Stimulated activated CD4-positive, alpha-beta T cell treated with anti-CD3 and anti-CD28 coated beads, TNF-alpha, amount 100 ng/mL, for 24 hours (primary cell): ENCODE measurements around the gene MYO1A.
A peak's percentile ranks its signal among the peaks of the same experiment; 100 is the strongest.
"Not testable (repeated sequence)": the region's sequence is repeated elsewhere in the genome, so short reads cannot be mapped to it uniquely, and the experiment has no call there.

ENCODE experiments used
- DNase-seq, 3 experiments: peaks; one replicate each; pipeline ENCODE4 v3.0.0-alpha.2; 2020; ENCODE audit warnings: low read depth in 3 of 3

MYO1A gene

DNA sequence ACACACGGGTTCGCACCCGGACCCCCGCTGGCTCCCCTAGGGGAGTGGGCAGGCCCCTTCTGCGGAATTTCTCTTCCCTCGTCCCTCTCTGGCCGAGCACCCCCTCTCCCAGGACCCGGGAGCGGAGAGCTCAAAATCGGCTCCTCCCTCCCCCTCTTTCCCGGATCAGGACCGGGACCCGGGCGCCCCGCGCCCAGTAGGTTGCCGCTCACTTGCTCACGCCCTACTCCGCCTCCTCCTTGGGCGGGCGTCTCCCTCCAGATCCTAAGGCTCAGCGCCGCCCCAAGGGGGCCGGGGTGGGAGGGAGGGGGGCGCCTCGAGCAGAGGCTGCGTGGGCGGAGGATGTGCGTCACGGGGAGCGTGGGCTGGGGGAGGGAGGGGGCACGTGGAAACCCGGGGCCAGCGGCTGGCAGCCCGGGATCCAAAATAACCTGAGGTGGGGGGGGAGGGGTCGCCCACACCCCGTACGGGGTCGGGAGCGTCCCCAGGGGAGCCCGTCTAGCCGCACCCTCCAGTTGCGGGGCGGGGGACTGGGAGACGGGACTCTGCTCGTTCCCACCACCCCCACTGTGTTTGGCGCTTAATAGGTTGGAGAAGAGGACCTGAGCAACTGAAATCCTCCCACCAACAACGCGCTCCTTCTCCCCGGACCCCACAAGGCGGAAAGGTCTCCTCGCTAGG lies 37.2 kb upstream of the MYO1A start:
- peak; percentile 83 to 96 (median 92) for DNase-seq

DNA sequence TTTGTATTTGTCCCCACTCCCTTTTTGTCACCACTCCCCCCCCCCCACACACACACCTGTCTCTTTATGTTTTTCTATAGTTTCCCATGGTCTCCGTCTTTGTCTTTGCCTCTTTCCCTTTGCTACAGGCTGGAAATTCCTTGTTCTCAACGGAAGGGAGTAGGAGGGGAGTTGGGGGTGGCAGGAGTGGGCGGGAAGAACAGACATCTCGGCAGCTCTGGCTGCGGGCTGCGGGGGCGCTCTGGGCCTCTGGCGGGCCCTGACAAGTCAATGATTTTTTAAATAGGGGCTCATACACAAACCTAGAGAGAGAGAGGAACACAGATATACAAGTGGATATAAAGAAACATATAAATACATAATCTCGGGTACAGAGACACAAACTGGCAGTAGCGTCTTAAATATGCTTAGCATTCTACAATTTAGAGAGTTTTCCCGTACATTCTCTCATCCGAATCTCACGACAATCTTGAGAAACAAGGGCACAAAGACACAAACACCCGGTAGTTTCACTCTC lies 36.6 kb upstream of the MYO1A start:
- peak in 1 of 3 experiments; percentile 61 for DNase-seq

DNA sequence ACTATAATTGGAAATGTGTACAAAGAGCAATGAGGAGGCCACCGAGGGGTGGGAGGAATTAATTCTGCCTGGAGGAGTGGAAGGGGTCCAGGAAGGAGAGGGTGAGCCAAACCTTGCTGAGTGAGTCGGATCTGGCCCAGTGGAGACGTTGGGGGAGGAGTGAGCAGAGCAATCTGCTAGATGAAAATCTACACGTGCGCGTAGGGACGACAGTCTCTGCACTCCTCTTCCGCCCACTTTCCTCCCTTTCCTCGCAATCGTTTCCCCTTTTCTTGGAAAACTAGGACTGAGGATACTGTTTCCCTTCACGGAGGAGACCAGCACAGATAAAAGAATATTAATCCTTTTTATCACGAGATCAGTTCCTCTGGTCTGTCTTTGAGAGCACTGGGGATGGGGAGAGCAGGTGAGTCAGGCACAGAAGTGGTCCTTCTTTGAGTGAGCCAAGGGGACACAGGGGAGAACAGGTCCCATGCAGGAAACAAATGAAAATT lies 36.1 kb upstream of the MYO1A start:
- no peak for DNase-seq

DNA sequence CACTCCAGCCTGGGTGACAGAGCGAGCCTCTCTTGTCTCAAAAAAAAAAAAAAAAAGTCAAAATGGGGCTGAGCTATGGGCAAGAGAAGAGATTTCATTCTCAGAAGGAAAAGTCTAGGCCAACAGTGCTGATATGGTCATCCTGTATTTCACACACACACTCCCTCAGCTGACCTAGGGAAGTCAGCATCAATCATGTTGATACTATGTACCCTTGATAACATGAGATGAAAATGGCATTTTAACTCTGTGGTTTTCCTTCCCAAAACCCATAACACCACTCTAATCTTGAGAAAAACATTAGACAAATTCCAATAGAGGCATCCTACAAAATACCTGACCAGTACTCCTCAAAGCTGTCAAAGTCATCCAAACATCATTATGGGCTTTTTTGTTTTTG lies 30.9 kb upstream of the MYO1A start:
- no peak for DNase-seq

DNA sequence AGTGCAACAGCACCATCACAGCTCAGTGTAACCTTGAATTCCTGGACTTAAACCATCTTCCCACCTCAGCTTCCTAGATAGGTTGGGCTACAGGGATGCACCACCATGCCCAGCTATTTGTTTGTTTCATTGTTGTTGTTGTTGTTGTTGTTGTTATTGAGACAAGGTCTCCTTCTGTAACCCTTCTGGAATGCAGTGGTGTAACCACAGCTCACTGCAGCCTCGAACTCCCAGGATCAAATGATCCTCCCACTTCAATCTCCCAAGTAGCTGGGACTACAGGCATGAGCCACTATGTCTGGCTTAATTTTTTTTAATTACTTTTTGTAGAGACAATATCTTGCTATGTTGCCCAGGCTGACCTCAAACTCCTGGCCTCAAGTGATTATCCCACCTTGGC lies 29.9 kb upstream of the MYO1A start:
- no peak for DNase-seq

DNA sequence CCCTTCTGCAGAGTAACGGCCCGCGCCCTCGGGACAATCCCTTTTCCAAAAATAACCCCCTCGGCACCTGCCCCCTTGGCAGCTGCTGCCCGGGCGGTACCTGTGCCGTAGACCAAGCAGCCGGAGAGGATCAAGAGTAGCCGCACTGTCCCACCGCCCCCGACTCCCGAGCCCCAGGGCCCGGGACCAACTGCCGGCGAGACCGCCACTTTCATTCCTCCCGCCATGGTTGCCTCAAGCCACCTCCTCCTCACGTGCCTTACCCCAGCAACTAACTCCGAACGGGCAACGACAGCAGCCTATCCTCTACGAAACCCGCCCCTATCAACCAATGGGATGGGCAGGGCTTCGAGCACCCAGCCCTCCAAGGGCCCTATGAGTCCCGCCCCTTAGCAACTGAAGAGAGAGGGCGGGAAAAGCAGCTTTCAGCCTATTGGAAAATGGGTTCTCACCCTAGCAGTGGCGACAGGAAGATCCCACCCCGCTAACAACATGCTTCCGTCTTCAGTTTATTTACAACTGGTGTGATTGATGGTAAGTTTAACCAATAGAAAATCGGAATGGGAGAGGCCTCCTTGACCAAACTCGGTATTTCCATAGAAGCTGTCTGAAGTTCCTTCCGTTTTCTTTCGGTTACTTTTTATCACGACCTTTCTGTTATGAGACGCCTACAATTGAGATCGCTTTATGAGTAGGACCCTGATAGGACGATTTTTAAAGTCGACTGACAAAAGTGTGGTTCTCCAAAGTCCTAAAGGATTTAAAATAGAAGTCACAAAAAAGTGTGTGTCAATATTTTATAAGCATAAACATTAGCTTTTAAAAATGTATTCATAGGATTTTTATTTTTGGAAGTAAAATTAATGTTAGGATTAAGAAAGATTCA lies 28.8 kb upstream of the MYO1A start, which contains the start of gene NEMP1:
Gene NEMP1, minus strand, starts transcription at position 273 of the 886 bp plus-strand sequence. Its CDS starts 46 bp downstream, at position 227.
- DNase-seq, result peak; percentile 84 to 92 (median 92)

DNA sequence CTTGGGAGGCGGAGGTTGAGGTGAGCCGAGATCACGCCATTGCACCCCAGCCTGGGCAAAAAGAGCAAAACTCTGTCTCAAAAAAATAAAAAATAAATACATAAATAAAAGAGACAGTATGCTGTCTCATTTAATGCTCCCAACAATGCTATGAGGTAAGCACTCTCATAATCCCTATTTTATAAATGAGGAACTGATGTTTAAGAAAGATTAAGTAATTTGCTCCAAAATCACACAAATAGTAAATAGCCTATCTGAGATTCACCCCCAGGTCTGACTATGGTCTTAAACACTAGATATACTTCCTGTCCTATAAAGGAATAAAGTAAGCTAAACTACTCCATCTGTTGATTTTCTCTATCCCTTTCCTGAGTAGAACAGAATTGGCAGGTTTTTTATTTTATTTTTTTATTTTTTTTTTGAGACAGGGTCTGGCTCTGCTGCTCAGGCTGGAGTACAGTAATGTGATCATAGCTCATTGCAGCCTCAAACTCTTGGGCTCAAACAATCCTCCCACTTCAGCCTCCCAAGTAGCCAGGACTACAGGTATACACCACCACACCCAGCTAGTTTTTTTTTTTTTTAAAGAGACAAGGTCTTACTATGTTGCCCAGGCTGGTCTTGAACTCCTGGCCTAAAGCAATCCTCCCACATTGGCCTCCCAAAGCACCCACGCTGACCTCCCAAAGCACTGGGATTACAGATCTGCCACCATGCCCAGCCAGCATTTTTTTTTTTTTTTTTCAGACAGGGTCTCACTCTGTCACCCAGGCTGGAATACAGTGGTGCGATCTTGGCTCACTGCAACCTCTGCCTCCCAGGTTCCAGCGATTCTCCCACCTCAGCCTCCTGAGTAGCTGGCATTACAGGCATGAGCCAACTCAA lies 23.9 kb upstream of the MYO1A start:
- DNase-seq, result not testable (repeated sequence)

DNA sequence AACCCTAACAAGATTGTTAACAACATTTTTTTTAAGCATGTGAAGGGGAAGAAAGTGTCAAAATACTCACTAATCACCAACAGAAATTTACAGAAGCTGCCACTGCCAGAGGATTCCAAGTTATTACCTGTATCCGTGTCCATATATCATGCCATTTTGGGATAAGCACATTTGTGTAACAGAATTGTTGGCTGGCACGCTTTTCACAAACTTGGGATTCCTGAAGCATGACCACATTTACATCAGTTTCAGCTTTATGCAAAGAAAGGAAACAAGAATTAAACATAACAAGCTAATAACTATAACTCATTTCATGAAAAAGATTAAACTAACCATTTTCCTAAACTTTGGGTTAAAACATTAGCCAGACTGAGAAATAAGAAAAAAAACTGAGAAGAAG lies 22.7 kb upstream of the MYO1A start:
- DNase-seq, result no peak

DNA sequence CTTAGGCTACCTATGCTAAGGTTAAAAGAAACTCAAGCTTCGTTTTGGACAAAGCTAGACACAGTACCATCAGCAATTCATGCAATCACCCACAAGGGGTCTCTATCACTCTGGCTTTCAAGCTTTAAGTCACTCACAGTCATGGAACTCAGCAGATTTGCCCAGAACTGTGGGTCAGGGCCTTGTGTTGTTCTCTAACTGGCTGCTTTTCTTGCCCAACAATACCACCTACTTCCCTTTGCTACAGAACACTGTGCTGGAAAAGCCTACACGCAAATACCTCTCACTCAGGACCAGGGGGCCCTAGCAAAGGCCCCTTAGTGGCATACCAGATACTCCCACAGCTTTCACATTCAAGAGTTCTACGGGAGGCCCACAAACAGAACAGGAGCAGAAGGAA lies 19.6 kb upstream of the MYO1A start:
- DNase-seq, result peak in 1 of 3 experiments; percentile 46

DNA sequence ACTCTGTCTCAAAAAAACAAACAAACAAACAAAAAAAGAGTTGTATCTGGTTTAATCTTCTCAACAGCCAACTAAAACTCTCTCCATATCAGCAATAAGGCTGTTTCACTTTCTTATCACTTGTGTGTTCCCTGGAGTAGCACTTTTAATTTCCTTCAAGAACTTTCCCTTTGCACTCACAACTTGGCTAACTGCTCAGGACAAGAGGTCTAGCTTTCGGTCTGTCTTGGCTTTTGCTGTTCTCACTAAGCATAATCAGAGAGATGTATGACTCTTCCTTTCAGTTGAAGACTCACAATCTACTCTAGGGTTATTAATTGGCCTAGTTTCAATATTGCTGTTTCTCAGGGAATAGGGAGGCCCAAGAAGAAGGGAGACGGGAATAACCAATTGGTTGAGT lies 16.3 kb upstream of the MYO1A start:
- no peak for DNase-seq

DNA sequence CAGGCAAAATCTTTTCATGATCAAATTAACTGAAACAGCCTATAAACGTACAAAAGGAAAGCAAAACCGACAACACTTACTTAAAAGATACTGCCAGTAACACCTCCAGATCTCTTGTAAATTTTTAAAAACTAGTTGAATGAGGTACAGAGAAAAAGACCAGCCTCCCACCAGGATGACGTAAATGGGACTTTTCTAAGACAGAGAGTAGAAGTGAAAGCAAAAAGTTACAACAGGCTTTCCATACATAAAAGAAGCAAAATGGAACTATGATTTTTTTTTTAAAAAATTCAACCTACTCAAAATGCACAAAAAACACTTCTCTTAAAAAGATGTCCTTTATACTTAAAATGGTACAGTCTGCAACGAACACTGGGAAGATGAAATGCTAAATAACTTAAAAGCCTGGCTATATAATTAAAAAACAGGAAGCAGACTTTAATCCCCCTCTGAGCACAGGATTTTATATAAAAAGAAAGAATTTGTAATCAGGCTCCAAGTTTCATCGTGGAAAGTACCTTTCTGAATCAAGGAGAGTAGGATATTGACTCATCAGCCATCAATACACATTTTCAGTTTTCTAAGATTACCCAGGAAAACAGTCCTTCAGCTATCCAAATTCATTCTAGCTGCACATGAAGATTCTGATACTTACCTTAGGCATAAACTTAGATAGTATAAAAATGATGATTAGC lies 14.2 kb upstream of the MYO1A start:
- peak in 2 of 3 experiments; percentile 24 to 58 for DNase-seq

DNA sequence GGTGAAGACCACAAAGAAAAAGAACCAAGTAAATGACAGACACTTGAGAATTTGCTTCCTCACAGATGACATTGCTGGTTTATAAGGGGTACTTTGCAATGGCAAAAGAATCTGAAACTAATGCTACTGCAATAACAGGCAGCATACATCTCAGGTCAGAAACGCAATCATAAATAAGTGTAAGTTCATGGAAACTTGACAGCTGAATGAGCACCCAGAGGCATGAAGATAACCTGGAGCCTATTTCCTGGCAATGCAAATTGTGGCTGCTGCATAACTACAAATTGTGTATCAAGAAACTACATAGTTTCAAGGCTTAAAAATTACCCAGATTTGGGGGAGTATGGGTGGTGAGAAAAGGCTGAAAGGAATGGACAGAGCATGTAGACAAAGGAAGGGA lies 8.5 kb upstream of the MYO1A start:
- no peak for DNase-seq

DNA sequence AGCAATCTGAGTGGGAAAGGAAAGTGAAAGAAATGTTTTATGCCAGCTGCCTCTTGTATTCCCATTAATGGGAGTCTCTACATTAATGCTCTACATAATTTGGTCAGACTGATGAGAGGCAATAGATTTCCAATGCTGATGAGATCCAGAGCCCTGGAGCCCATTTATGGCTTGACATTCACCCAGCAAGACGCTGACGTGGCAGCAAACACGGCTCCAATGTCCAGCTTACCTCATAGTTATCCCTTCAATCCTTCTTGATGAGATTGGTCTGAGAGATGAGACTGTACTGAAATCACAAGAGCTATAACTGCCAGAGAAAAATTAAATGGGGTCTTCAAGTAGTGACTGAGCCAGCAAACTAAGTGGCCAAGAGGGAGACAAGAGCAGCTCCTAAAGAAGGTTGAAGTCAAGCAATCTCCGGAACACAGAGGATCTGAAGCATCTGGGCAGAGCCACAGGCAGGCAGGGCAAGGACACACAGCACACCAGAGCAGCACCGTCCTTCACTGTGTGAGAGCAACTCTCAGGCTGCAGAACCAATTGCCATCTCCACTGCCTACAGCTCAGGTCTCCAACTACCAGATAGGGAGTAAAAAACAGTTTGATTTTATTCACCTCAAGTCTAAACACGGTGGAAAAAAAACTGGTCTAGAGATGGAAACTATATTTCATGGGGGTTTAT lies 7.3 kb upstream of the MYO1A start:
- DNase-seq, result no peak

DNA sequence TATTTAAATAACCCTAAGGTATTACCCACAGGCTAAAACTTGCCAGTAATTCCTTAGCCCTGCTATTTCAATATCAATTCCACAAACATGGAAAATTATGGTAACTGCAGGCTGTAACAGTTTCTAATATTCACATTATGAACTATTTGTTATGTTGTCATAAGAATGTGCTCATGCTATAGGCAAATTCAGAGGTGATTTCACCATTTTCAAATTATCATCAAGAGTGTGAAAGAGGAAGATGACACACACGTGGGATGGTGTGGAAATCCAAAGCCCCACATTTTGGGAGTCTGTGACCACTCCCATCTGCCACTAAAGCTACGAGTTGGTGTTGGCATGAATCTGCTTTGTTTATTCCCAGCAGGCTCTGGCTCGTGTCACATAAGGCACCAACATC lies 5.9 kb upstream of the MYO1A start:
- no peak for DNase-seq

DNA sequence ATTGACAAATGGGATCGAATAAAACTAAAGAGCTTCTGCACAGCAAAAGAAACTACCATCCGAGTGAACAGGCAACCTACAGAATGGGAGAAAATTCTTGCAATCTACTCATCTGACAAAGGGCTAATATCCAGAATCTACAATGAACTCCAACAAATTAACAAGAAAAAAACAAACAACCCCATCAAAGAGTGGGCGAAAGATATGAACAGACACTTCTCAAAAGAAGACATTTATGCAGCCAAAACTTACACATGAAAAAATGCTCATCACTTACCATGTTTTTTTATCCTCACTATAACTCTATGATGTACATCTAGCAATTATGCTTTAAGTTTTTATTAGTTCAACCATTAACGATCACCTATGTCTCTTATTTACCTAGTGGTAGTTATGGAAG lies 4.0 kb upstream of the MYO1A start:
- DNase-seq, result not testable (repeated sequence)

DNA sequence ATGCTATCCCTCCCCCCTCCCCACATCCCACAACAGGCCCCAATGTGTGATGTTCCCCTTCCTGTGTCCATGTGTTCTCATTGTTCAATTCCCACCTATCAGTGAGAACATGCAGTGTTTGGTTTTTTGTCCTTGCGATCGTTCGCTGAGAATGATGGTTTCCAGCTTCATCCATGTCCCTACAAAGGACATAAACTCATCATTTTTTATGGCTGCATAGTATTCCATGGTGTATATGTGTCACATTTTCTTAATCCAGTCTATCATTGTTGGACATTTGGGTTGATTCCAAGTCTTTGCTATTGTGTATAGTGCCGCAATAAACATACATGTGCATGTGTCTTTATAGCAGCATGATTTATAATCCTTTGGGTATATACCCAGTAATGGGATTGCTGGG lies 3.2 kb upstream of the MYO1A start:
- DNase-seq, result not testable (repeated sequence)

DNA sequence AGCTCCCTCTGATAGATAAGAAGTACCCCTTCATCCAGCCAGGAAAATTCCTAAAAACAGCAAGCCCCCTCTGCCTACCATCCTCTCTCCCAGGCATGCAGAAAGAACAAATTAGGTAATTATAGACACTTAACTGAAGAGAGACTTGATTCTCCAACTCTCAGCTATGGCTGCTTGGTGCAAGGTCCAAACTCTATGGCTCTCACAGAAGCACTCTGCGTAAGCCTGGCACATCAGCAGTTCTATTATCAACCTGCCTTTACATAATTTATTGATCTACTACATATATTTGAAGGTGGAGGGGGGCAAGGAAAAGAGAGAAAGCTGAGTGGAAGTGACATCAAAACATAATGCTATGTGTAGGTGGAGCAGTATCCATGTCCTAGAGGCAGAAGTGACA lies 1.1 kb upstream of the MYO1A start:
- DNase-seq, result no peak

DNA sequence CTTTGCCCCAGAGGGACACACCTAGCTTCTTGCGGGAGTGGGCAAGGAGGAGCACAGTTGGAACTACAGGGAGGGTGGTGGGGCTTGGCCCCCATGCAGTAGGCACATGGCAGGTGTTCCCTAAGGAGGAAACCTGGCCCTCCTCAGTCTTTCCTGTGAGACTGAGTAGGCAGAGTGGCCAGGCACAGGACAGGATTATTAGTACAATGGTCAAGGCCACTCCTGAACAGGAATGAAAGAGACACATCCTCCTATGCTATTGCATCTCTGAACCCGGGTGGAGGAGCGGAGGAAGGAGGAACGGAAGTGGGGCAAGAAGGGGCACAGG lies 846 bp downstream of the MYO1A start:
- no peak for DNase-seq

DNA sequence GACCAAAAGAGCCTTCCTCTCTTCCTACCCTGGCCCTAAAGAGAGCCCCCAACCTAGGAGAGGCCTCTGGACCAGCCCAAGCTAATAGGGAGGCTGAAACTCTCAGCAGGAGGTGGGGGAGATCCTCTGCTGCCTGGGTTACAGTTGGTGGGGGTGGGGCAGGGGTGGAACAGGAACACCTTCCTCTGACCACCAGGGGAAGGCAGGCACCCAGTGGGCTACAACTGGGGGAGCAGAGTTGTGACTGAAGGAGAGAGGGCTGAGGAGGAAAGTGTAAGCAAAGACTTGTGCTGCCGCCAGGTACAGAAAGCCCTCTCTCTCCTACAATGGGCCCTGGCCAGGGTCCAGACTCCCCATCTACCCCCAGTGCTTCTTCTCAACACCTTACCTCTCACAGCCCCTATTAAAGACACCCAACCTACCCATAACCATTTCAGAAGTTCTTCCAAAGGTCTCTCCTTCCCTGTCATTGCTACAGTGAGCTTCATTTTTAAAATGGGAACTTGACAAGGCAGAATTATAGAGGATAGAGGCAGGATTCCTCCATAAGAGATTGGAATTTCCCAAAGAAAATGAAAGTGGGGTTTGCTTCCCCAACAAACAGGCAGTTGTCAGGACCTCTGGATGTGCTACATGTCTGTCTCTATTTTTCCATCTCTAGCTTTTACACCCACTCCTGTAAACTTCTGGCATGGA lies 1.4 kb downstream of the MYO1A start:
- DNase-seq, result no peak

DNA sequence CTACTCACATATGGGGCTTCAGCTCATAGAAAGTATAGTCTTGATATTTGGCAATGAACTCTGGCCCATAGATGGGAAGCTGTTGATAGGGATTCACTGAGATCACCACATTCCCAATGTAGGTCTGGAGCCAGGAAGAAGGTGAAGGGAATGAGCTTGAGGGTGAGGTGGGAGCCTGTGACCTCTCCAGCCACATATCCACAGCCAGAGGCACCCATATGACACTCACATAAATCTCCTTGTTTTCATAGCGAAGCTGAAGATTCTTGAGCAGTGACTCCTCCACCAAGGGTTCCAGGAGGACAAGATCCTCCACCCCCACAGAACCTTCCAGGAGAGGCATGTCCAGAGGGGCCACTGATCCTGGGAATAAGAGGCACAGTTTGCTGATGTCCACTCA lies 1.9 kb downstream of the MYO1A start:
- no peak for DNase-seq
